GM23338 (cell line): ENCODE results near the gene FGF22. TPM values are rescaled to one million over a fixed set of nuclear protein-coding genes. Genes with fewer than 3 reads are reported as not detected.

Source experiments
- ATAC-seq: fragments of 200-7000 bp; cut with Tn5 transposase; 3 replicates; pipeline ENCODE4 v1.9.1; 2020
- DNase-seq: peaks from one replicate; pipeline ENCODE4 v3.0.0-alpha.2; 2015; ENCODE audit warnings: low spot score
- H2AFZ ChIP-seq: fragments of 200-600 bp; sonication (generic); 2 replicates; pipeline ENCODE4 v1.8.0; 2016; ENCODE audit warnings: antibody characterized with exemption, mild to moderate bottlenecking, moderate library complexity
- H3F3A ChIP-seq: fragments of 200-600 bp; sonication (generic); replicated peaks from 2 replicates; pipeline ENCODE4 v1.8.0; 2017; ENCODE audit warnings: antibody characterized with exemption, mixed run types, low read depth
- H3K27ac ChIP-seq: fragments of 200-600 bp; sonication (generic); 2 replicates; pipeline ENCODE4 v1.6.1; 2016; ENCODE audit warnings: low read depth
- H3K27me3 ChIP-seq: fragments of 200-600 bp; sonication (generic); 2 replicates; pipeline ENCODE4 v1.8.0; 2016; ENCODE audit warnings: mild to moderate bottlenecking, mixed run types, moderate library complexity; ENCODE audit not compliant: insufficient read depth
- H3K36me3 ChIP-seq: fragments of 200-600 bp; sonication (generic); 2 replicates; pipeline ENCODE4 v1.8.0; 2016; ENCODE audit warnings: mild to moderate bottlenecking; ENCODE audit not compliant: insufficient read depth
- H3K4me1 ChIP-seq: fragments of 200-600 bp; sonication (generic); 2 replicates; pipeline ENCODE4 v1.8.0; 2016; ENCODE audit warnings: mild to moderate bottlenecking, moderate library complexity; ENCODE audit not compliant: insufficient read depth
- H3K4me2 ChIP-seq: fragments of 200-600 bp; sonication (generic); 2 replicates; pipeline ENCODE4 v1.7.1; 2017; ENCODE audit warnings: mixed run types
- H3K4me3 ChIP-seq: fragments of 200-600 bp; sonication (generic); 2 replicates; pipeline ENCODE4 v1.6.1; 2016; ENCODE audit warnings: mixed run types
- H3K79me2 ChIP-seq: fragments of 200-600 bp; sonication (generic); replicated peaks from 2 replicates; pipeline ENCODE4 v1.8.0; 2017; ENCODE audit warnings: mild to moderate bottlenecking; ENCODE audit not compliant: insufficient read depth
- H3K9me2 ChIP-seq: fragments of 200-600 bp; sonication (generic); 2 replicates; pipeline ENCODE4 v1.8.0; 2017; ENCODE audit not compliant: insufficient read depth
- H4K20me1 ChIP-seq: fragments of 200-600 bp; sonication (generic); replicated peaks from 2 replicates; pipeline ENCODE4 v1.8.0; 2017; ENCODE audit warnings: mild to moderate bottlenecking; ENCODE audit not compliant: insufficient read depth
- H3K27ac Mint-ChIP-seq: 2 replicates; pipeline ENCODE4 v1.8.0; 2020; ENCODE audit warnings: inconsistent platforms, mild to moderate bottlenecking, moderate library complexity, mixed read lengths
- H3K27me3 Mint-ChIP-seq: 3 replicates; pipeline ENCODE4 v1.8.0; 2022; ENCODE audit warnings: low read depth, mild to moderate bottlenecking, moderate library complexity, mixed read lengths, inconsistent platforms; ENCODE audit not compliant: insufficient read depth, poor library complexity
- H3K36me3 Mint-ChIP-seq: 3 replicates; pipeline ENCODE4 v1.8.0; 2021; ENCODE audit warnings: low read depth, mild to moderate bottlenecking, inconsistent platforms, moderate library complexity, mixed read lengths
- H3K4me1 Mint-ChIP-seq: 3 replicates; pipeline ENCODE4 v1.8.0; 2020; ENCODE audit warnings: mild to moderate bottlenecking, inconsistent platforms, mixed read lengths
- H3K4me3 Mint-ChIP-seq: 3 replicates; pipeline ENCODE4 v1.8.0; 2021; ENCODE audit warnings: moderate library complexity, mild to moderate bottlenecking, inconsistent platforms, mixed read lengths
- H3K9me3 Mint-ChIP-seq: 3 replicates; pipeline ENCODE4 v1.8.0; 2020; ENCODE audit warnings: moderate library complexity, mild to moderate bottlenecking, inconsistent platforms, mixed read lengths
- CREB1 ChIP-seq: fragments of 250-450 bp; sonication (Bioruptor Pico); IDR thresholded peaks from 2 replicates; pipeline ENCODE4 v1.5.0; 2020; ENCODE audit warnings: low read depth, mild to moderate bottlenecking, moderate library complexity
- JUNB ChIP-seq: IDR thresholded peaks from one replicate; pipeline ENCODE4 v1.6.1; 2016; ENCODE audit warnings: antibody characterized with exemption; ENCODE audit not compliant: unreplicated experiment
- POLR2AphosphoS5 ChIP-seq: IDR thresholded peaks from 2 replicates; pipeline ENCODE4 v1.6.1; 2016; ENCODE audit warnings: antibody characterized with exemption, low read depth
- STAT1 ChIP-seq: IDR thresholded peaks from one replicate; pipeline ENCODE4 v1.6.1; 2016; ENCODE audit warnings: antibody characterized with exemption; ENCODE audit not compliant: unreplicated experiment
- ZNF114 ChIP-seq: fragments of 250-450 bp; sonication (Bioruptor Pico); IDR thresholded peaks from 2 replicates; pipeline ENCODE4 v1.5.0; 2020; ENCODE audit warnings: mild to moderate bottlenecking, moderate library complexity
- ZNF331 ChIP-seq: fragments of 250-450 bp; sonication (Bioruptor Pico); IDR thresholded peaks from 2 replicates; pipeline ENCODE4 v1.5.0; 2020; ENCODE audit warnings: low read depth, mild to moderate bottlenecking, moderate library complexity
- polyA plus RNA-seq: library from polyadenylated mRNA; unstranded; fragments of >200 nt; fragmentation: Nextera tagmentation; extraction: Ambion mirVana; gene quantifications from 2 replicates; pipeline ENCODE4 v1.2.1, GENCODE V29; 2016
- total RNA-seq: library from RNA; depleted of rRNA; stranded (reverse); fragments of >200 nt; shearing (Covaris generic); gene quantifications from 2 replicates; pipeline ENCODE4 v1.2.3, GENCODE V29; 2014
- TF ChIP-seq, protein P1 (sequence below): IDR thresholded peaks from 2 replicates; pipeline ENCODE4 v1.6.1; 2016; ENCODE audit warnings: antibody characterized with exemption
- TF ChIP-seq, protein P2 (sequence below), 2 experiments: fragments of 200-600 bp in 1 of 2; sonication (generic) in 1 of 2; conservative IDR thresholded peaks; 2 replicates each; pipeline versions ENCODE4 v1.5.1 to v1.6.1; 2016 to 2017; ENCODE audit warnings: antibody characterized with exemption in 2 of 2, low read depth in 2 of 2, mild to moderate bottlenecking in 2 of 2, moderate library complexity in 1 of 2
- TF ChIP-seq, protein P3 (sequence below): IDR thresholded peaks from one replicate; pipeline ENCODE4 v1.6.1; 2018; ENCODE audit warnings: antibody characterized with exemption; ENCODE audit not compliant: unreplicated experiment

Gene FGF22
- total and polyA plus RNA-seq, 2 experiments from 2014 or later: 1.0 to 2.8 TPM

DNA sequence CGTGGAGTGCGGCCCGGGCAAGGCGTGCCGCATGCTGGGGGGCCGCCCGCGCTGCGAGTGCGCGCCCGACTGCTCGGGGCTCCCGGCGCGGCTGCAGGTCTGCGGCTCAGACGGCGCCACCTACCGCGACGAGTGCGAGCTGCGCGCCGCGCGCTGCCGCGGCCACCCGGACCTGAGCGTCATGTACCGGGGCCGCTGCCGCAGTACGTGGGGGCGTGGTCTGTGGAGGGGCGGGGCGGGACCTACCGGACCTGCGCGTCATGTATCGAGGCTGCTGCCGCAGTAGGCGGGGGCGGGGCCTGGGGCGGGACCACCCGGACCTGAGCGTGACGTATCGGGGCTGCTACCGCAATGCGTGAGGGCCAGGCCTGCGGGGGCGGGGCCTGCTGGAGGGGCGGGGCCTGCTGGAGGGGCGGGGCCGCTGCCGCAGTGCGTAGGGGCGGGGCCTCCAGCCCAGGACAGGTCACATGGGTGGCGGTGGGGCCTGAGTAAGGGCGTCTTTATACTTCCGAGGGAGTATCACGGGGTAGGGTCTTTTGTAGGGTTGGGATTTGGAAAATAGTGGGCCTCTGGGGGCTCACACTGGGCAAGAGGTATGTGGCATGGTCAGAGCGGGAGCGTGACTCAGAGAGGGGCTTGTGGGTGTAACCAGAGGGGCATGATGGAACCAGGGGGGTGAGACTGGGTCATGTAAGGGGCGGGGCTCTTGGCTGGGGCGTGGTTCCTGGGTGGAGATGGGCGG is 40.8 kb downstream of the FGF22 start:
- Histone ChIP-seq H3K27me3 (peaks cover 16% of the 10 kb centered on the region), H3K4me1 (0 out of 2 replicates have a peak, but pooled peaks cover 3% of the 10 kb centered on the region), H3K27ac (peak overlapping the region; percentile 90; the same call in 1 of the 2 replicates), H3K36me3 (no peaks in the 10 kb centered on the region), H4K20me1 (no peaks in the 10 kb centered on the region), H3F3A (peaks cover 8% of the 10 kb centered on the region; the same call in 1 of the 2 replicates), H3K79me2 (no peaks in the 10 kb centered on the region), H3K9me2 (no peaks in the 10 kb centered on the region), H3K4me3 (peak overlapping the region; percentile 76), H3K4me2 (peak overlapping the region; percentile 88), H2AFZ (peak overlapping the region; percentile 92; the same call in 1 of the 2 replicates)
- DNase-seq (peak; percentile 97), ATAC-seq (peak; percentile 70)
- H3K36me3 Mint-ChIP-seq: no peaks in the 10 kb centered on the region
- no peaks in the 10 kb centered on the region for H3K9me3 Mint-ChIP-seq
- peaks cover 19% of the 10 kb centered on the region for H3K27me3 Mint-ChIP-seq
- peak overlapping the region; percentile 91 for H3K4me3 Mint-ChIP-seq
- peak overlapping the region; percentile 100 for H3K27ac Mint-ChIP-seq
- TF ChIP-seq, protein P1, sequence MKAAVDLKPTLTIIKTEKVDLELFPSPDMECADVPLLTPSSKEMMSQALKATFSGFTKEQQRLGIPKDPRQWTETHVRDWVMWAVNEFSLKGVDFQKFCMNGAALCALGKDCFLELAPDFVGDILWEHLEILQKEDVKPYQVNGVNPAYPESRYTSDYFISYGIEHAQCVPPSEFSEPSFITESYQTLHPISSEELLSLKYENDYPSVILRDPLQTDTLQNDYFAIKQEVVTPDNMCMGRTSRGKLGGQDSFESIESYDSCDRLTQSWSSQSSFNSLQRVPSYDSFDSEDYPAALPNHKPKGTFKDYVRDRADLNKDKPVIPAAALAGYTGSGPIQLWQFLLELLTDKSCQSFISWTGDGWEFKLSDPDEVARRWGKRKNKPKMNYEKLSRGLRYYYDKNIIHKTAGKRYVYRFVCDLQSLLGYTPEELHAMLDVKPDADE: no peak
- TF ChIP-seq POLR2AphosphoS5 (peak; percentile 70), CREB1 (CRISPR knock-in tag) (peak; percentile 77)
- TF ChIP-seq, protein P2, sequence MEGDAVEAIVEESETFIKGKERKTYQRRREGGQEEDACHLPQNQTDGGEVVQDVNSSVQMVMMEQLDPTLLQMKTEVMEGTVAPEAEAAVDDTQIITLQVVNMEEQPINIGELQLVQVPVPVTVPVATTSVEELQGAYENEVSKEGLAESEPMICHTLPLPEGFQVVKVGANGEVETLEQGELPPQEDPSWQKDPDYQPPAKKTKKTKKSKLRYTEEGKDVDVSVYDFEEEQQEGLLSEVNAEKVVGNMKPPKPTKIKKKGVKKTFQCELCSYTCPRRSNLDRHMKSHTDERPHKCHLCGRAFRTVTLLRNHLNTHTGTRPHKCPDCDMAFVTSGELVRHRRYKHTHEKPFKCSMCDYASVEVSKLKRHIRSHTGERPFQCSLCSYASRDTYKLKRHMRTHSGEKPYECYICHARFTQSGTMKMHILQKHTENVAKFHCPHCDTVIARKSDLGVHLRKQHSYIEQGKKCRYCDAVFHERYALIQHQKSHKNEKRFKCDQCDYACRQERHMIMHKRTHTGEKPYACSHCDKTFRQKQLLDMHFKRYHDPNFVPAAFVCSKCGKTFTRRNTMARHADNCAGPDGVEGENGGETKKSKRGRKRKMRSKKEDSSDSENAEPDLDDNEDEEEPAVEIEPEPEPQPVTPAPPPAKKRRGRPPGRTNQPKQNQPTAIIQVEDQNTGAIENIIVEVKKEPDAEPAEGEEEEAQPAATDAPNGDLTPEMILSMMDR (conservative IDR thresholded peaks at IDR 0.05; ENCODE audit: low read depth in 2 of 2): peak in 1 of 2 experiments; percentile 51; a peak in 3 of 4 replicates
- H3K4me1 Mint-ChIP-seq: no peaks in the 10 kb centered on the region; the same call in 2 of the 3 replicates

DNA sequence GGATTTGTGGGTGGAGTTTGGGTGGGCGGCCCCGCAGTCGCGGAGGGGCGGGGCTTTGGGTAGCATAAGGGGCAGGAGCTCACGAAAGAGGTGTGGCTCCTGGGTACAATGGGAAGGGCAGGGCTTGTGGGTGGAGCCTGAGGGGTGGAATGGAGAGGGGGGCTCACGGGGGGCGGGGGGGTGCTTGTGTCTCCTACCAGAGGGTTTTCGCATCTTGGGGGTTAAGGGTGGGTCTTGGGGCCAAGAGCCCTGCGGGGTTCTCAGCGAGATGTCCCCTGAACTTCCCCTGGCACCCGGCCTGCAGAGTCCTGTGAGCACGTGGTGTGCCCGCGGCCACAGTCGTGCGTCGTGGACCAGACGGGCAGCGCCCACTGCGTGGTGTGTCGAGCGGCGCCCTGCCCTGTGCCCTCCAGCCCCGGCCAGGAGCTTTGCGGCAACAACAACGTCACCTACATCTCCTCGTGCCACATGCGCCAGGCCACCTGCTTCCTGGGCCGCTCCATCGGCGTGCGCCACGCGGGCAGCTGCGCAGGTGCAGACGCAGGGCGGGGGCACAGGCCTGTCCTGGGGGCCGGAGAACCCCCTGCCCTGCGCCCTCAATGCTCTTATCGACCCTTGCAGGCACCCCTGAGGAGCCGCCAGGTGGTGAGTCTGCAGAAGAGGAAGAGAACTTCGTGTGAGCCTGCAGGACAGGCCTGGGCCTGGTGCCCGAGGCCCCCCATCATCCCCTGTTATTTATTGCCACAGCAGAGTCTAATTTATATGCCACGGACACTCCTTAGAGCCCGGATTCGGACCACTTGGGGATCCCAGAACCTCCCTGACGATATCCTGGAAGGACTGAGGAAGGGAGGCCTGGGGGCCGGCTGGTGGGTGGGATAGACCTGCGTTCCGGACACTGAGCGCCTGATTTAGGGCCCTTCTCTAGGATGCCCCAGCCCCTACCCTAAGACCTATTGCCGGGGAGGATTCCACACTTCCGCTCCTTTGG is 41.6 kb downstream of the FGF22 start:
- H3K9me3 Mint-ChIP-seq: no peaks in the 10 kb centered on the region
- Histone ChIP-seq H3K27ac (no peak overlapping the region), H3K9me2 (no peaks in the 10 kb centered on the region), H3K27me3 (peaks cover 10% of the 10 kb centered on the region), H2AFZ (peak overlapping the region; percentile 76; the same call in 1 of the 2 replicates), H3K79me2 (no peaks in the 10 kb centered on the region), H3F3A (peaks cover 8% of the 10 kb centered on the region; the same call in 1 of the 2 replicates), H3K4me3 (peak overlapping the region; percentile 76; the same call in 1 of the 2 replicates), H3K4me2 (peak overlapping the region; percentile 88; the same call in 1 of the 2 replicates), H3K36me3 (no peaks in the 10 kb centered on the region), H3K4me1 (0 out of 2 replicates have a peak, but pooled peaks cover 3% of the 10 kb centered on the region), H4K20me1 (no peaks in the 10 kb centered on the region)
- DNase-seq: peak; percentile 96
- no peaks in the 10 kb centered on the region for H3K36me3 Mint-ChIP-seq
- peak overlapping the region; percentile 91 for H3K4me3 Mint-ChIP-seq
- TF ChIP-seq JUNB: no peak
- TF ChIP-seq, protein P2 (conservative IDR thresholded peaks at IDR 0.05; ENCODE audit: low read depth in 2 of 2): no peak
- TF ChIP-seq, protein P3, sequence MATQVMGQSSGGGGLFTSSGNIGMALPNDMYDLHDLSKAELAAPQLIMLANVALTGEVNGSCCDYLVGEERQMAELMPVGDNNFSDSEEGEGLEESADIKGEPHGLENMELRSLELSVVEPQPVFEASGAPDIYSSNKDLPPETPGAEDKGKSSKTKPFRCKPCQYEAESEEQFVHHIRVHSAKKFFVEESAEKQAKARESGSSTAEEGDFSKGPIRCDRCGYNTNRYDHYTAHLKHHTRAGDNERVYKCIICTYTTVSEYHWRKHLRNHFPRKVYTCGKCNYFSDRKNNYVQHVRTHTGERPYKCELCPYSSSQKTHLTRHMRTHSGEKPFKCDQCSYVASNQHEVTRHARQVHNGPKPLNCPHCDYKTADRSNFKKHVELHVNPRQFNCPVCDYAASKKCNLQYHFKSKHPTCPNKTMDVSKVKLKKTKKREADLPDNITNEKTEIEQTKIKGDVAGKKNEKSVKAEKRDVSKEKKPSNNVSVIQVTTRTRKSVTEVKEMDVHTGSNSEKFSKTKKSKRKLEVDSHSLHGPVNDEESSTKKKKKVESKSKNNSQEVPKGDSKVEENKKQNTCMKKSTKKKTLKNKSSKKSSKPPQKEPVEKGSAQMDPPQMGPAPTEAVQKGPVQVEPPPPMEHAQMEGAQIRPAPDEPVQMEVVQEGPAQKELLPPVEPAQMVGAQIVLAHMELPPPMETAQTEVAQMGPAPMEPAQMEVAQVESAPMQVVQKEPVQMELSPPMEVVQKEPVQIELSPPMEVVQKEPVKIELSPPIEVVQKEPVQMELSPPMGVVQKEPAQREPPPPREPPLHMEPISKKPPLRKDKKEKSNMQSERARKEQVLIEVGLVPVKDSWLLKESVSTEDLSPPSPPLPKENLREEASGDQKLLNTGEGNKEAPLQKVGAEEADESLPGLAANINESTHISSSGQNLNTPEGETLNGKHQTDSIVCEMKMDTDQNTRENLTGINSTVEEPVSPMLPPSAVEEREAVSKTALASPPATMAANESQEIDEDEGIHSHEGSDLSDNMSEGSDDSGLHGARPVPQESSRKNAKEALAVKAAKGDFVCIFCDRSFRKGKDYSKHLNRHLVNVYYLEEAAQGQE: no peak
- no peak for TF ChIP-seq ZNF331 (CRISPR knock-in tag)
- no peak for TF ChIP-seq STAT1
- TF ChIP-seq ZNF114 (CRISPR knock-in tag): no peak
- peak; percentile 56 for ATAC-seq
- peaks cover 16% of the 10 kb centered on the region for H3K27me3 Mint-ChIP-seq
- peak overlapping the region; percentile 100 for H3K27ac Mint-ChIP-seq
- H3K4me1 Mint-ChIP-seq: no peaks in the 10 kb centered on the region; the same call in 2 of the 3 replicates
